ENCODE data around the gene DOK3. TPM values are rescaled to one million over a fixed set of nuclear protein-coding genes. Genes with fewer than 3 reads are reported as not detected.

The DOK3 gene
- total RNA-seq, 4 donors from 2014 or later: 0.89 to 7.3 (median 1.8) TPM

- H3K27me3 ChIP-seq: no peaks in the 10 kb centered on the region
- H3K27ac ChIP-seq: peak overlapping the region; percentile 62
- H3K4me3 ChIP-seq: no peak overlapping the region
- no peaks in the 10 kb centered on the region for H3K9me3 ChIP-seq
- 36% methylated on average over 3 of the region's 3 CpGs for WGBS
- DNase-seq (ENCODE audit: low spot score in 2 of 2): no peak
- TF ChIP-seq POLR2A (IDR thresholded peaks at IDR 0.05) (no peak), CTCF (IDR thresholded peaks at IDR 0.05) (no peak), EP300 (IDR thresholded peaks at IDR 0.05) (no peak), POLR2AphosphoS5 (IDR thresholded peaks at IDR 0.05) (no peak)
- H3K4me1 ChIP-seq: peaks cover 65% of the 10 kb centered on the region
- H3K36me3 ChIP-seq: peaks cover 28% of the 10 kb centered on the region
Measured at GRCh38 chr5:177540438-177540837, 30.8 kb upstream of the DOK3 start.

DNA sequence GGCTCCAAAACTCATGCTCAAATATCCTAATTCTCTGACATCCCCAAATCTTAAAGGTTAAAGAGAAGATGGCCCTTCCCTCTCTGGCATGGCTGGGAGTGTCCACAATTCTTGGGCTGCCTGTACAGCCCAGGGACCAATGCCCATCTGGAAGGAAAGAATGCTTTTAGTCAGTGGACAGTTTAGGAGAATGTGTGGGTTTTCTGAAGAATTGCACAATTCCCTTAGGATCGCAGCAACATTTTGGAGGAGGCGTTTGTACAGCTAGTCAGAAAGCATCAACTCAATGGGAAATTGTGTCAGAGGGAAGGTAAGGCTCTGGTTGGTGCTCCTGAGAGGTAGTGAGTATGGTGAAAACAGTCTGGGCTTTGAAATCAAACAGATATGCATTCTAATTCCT, 29.8 kb upstream of the DOK3 start:
- peaks cover 55% of the 10 kb centered on the region for H3K4me1 ChIP-seq
- no peaks in the 10 kb centered on the region for H3K9me3 ChIP-seq
- TF ChIP-seq CTCF (IDR thresholded peaks at IDR 0.05) (no peak), EP300 (IDR thresholded peaks at IDR 0.05) (no peak), POLR2AphosphoS5 (IDR thresholded peaks at IDR 0.05) (peak in 2 of 3 donors; percentile 17 to 24), POLR2A (IDR thresholded peaks at IDR 0.05) (no peak)
- DNase-seq (ENCODE audit: low spot score in 2 of 2): no peak
- H3K36me3 ChIP-seq: peaks cover 35% of the 10 kb centered on the region
- peak overlapping the region; percentile 62 for H3K27ac ChIP-seq
- no peak overlapping the region for H3K4me3 ChIP-seq
- no peaks in the 10 kb centered on the region for H3K27me3 ChIP-seq
- WGBS: 66% methylated on average over 2 of the region's 2 CpGs

GRCh38 chr5:177538876-177539275, 29.2 kb upstream of the DOK3 start:
- H3K9me3 ChIP-seq: no peaks in the 10 kb centered on the region
- no peak for DNase-seq (ENCODE audit: low spot score in 2 of 2)
- TF ChIP-seq POLR2AphosphoS5 (IDR thresholded peaks at IDR 0.05) (no peak), EP300 (IDR thresholded peaks at IDR 0.05) (no peak), CTCF (IDR thresholded peaks at IDR 0.05) (no peak), POLR2A (IDR thresholded peaks at IDR 0.05) (no peak)
- peak overlapping the region; percentile 62 for H3K27ac ChIP-seq
- WGBS: 57% methylated on average over 10 of the region's 10 CpGs
- peaks cover 49% of the 10 kb centered on the region for H3K4me1 ChIP-seq
- H3K27me3 ChIP-seq: no peaks in the 10 kb centered on the region
- H3K36me3 ChIP-seq: peaks cover 38% of the 10 kb centered on the region
- H3K4me3 ChIP-seq: no peak overlapping the region

DNA sequence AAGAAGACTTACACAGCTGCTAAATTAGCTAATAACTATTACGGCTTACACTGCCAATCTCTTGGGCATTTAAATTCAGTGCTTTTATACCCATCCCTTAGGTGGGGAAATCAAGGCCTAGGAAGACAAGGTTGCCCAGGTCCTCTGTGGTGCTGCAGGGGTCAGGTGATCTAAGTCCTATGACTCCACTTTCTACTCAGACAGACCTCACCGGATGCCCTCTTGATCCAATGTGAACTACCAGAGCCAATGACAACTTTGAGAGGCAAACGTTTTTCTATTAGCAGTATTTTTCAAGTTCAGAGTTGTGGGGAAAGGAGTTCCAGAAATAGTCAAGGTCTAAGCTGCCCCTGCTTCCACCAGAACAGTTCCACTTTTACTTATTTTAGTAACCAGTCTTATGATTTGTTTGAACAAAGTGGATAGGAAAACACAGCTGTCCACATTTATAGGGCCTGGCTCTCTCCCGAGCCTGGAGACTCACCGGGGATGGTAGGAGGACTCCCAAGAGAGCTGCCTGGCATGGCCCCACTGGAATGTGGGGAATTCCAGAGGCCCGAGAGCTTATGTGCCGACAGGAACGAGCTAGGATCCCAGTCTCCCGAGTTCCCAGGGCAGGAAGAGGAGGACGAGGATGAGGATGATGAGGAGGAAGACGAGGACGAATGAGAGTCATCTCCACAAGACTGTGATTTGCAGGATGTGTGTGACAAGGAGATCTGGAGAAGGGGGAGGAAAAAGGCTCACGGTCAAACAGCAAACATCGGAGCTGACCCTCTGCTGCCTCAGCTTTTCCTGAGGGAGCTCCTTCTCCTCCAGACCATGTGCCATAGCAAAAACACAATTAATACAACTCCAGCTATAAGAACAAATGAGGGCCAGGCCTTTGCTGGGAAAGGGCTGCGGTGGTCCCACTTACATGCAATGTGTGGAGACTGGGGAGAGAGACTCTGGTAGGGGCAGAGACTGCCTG, 28.0 kb upstream of the DOK3 start:
- Histone ChIP-seq H3K9me3 (no peaks in the 10 kb centered on the region), H3K4me3 (no peak overlapping the region), H3K27ac (peak overlapping the region; percentile 4), H3K27me3 (no peaks in the 10 kb centered on the region), H3K4me1 (peaks cover 41% of the 10 kb centered on the region), H3K36me3 (peaks cover 44% of the 10 kb centered on the region)
- DNase-seq (ENCODE audit: low spot score in 2 of 2): no peak
- WGBS: 33% methylated on average over 15 of the region's 15 CpGs
- TF ChIP-seq CTCF (IDR thresholded peaks at IDR 0.05) (no peak), POLR2A (IDR thresholded peaks at IDR 0.05) (no peak), POLR2AphosphoS5 (IDR thresholded peaks at IDR 0.05) (no peak), EP300 (IDR thresholded peaks at IDR 0.05) (no peak)

DNA sequence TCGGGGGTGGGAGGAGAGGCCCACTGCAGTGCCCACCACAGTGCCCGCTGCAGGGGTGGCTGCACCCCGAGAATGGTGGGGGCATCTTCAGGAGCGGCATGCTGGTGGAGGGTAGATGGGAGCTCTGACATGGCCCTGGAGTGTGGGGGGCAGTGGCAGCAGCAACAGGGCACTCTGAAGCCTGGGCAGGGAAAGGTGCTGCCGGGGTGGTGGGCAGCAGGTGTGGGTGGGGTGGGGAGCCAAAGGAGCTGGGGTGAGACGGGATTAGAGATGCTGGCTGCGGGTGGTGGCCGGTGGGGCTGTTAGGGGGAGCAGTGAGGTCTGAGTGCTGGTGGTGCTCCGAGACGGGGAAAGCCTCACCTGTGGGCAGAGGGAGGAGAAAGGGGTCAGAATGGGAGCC, 26.8 kb upstream of the DOK3 start:
- Histone ChIP-seq H3K27me3 (no peaks in the 10 kb centered on the region), H3K36me3 (peaks cover 57% of the 10 kb centered on the region), H3K4me3 (no peak overlapping the region), H3K9me3 (no peaks in the 10 kb centered on the region), H3K27ac (no peak overlapping the region), H3K4me1 (peaks cover 43% of the 10 kb centered on the region)
- TF ChIP-seq CTCF (IDR thresholded peaks at IDR 0.05) (no peak), POLR2AphosphoS5 (IDR thresholded peaks at IDR 0.05) (no peak), POLR2A (IDR thresholded peaks at IDR 0.05) (no peak), EP300 (IDR thresholded peaks at IDR 0.05) (no peak)
- no peak for DNase-seq (ENCODE audit: low spot score in 2 of 2)
- WGBS: 92% methylated on average over 10 of the region's 10 CpGs

Data from suprapubic skin (tissue), 4 donors.